ENCODE data around the gene IL18R1.

DNA sequence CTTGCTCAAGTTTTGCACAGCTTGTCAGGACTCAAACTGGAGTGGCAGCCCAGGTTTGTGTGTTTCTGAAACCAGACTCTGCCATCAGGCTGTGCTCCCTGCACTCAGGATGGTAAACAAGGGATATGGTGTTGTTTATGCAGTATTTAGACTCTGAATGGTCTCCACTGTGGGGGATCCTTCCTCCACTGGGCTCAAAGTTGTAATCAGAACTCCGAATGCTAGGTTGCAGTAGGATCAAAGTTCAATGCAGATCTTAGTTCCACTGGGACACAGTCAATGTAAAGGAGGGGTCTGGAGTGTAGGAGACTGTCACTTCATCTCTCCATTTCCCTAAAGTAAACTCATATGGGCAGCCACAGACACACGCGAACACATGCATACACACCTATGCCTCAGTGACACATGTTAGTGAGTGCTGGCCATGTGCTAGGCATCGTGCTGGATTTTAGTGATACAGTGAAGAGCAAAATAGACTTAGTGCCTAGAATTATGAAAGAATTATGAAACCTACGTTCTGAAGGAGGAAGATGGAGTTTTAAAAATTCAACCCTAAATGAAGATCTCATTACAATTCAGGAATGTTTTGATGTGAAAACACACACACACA lies 6.1 kb downstream of the IL18R1 start:
- TF ChIP-seq, protein P1, sequence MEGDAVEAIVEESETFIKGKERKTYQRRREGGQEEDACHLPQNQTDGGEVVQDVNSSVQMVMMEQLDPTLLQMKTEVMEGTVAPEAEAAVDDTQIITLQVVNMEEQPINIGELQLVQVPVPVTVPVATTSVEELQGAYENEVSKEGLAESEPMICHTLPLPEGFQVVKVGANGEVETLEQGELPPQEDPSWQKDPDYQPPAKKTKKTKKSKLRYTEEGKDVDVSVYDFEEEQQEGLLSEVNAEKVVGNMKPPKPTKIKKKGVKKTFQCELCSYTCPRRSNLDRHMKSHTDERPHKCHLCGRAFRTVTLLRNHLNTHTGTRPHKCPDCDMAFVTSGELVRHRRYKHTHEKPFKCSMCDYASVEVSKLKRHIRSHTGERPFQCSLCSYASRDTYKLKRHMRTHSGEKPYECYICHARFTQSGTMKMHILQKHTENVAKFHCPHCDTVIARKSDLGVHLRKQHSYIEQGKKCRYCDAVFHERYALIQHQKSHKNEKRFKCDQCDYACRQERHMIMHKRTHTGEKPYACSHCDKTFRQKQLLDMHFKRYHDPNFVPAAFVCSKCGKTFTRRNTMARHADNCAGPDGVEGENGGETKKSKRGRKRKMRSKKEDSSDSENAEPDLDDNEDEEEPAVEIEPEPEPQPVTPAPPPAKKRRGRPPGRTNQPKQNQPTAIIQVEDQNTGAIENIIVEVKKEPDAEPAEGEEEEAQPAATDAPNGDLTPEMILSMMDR (IDR thresholded peaks at IDR 0.05): no peak
- no peak for TF ChIP-seq POLR2A (IDR thresholded peaks at IDR 0.05)
